ENCODE measurements around the gene FAM98C. TPM values are rescaled to one million over a fixed set of nuclear protein-coding genes. Genes with fewer than 3 reads are reported as not detected.

The FAM98C gene
- total RNA-seq, 1 experiment from 2014 or later, result 18.8 TPM

DNA sequence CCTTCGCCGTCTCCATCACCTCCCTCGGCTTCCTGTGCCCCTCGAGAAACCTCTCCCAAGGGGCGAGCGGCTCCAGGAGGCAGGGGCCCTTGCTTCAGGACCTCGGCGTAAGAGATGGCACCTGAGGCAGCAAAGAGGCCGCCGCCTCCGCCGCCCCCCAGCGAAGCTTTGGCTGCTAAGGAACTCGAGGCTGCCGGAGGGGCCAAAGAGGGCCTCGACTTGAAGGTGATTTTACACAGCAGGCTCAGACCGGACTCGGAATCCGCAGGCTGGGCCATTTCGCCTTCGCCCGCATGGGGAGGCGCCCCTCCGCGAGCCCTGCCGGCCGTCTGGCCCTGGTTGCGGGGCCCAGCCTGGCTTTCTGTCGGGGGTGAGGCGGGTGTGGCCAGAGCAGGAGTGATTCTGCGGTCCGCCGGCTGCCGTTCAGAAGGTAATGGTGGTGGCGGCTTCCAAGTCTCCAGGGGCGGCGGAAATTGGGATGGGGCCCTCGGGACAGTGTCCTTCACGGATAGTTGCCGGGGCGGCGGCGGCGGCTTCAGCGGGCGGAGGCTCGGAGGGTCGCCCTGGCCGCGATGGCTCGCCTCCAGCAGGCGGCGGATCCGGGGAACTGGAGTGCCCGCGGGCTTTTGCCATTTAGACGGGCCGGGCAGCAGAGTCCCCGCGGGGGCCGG is 16.5 kb upstream of the FAM98C start:
- Mint-ChIP-seq H3K27ac (ENCODE audit: low read depth, unreplicated experiment) (no peak overlapping the region), H3K9me3 (ENCODE audit: unreplicated experiment) (no peaks in the 10 kb centered on the region), H3K4me3 (ENCODE audit: unreplicated experiment) (no peak overlapping the region), H3K4me1 (ENCODE audit: insufficient read depth, unreplicated experiment) (peaks cover 16% of the 10 kb centered on the region), H3K36me3 (ENCODE audit: insufficient read depth, unreplicated experiment) (peaks cover 32% of the 10 kb centered on the region), H3K27me3 (ENCODE audit: insufficient read depth, unreplicated experiment) (no peaks in the 10 kb centered on the region)
- BruUV-seq (replicated peaks), result no TSS peak
- ChIA-PET CTCF (no interaction called here), POLR2A (interaction anchor here (1.4 to 4.0 kb wide), 3 partner anchors 9 to 82 kb away, joined by 3 to 46 read pairs (median 4); partner anchors contain the start of genes C19orf33 and PSMD8)
- DNase-seq (ENCODE audit: unreplicated experiment), result no peak
- TF ChIP-seq, protein P1, sequence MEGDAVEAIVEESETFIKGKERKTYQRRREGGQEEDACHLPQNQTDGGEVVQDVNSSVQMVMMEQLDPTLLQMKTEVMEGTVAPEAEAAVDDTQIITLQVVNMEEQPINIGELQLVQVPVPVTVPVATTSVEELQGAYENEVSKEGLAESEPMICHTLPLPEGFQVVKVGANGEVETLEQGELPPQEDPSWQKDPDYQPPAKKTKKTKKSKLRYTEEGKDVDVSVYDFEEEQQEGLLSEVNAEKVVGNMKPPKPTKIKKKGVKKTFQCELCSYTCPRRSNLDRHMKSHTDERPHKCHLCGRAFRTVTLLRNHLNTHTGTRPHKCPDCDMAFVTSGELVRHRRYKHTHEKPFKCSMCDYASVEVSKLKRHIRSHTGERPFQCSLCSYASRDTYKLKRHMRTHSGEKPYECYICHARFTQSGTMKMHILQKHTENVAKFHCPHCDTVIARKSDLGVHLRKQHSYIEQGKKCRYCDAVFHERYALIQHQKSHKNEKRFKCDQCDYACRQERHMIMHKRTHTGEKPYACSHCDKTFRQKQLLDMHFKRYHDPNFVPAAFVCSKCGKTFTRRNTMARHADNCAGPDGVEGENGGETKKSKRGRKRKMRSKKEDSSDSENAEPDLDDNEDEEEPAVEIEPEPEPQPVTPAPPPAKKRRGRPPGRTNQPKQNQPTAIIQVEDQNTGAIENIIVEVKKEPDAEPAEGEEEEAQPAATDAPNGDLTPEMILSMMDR (IDR thresholded peaks at IDR 0.05; ENCODE audit: unreplicated experiment), result no peak
- intact Hi-C loops (cut with micrococcal nuclease), result no loop called here

DNA sequence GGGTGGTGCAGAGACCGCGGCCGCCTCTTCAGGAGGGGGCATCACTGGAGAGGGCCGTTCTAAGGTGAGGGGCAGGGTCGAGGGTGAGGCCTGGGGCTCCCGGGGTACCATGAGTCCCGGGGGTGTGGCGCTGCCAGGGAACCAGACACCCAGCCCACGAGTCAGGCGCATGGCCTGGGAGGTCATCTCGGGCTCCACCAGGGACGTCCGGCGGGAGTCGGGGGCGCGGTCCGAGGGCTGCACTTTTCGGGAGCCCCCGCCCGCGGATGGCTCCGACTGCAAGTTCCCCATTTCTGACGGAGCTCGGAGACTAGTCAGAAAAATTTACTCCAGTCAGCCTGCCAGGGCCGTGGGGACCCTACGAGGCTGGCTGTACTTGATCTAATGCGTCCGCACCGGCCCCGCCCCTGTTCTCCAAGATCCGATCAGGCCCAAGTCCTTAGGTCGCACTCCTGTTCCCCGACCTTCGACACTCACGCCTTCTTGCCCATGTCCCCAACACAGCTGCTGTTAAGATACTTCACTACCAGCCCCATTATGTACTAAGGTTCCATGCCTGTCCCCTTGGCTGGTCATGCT is 15.8 kb upstream of the FAM98C start:
- TF ChIP-seq, protein P1 (IDR thresholded peaks at IDR 0.05; ENCODE audit: unreplicated experiment), result no peak
- H3K4me1 Mint-ChIP-seq (ENCODE audit: insufficient read depth, unreplicated experiment), result peaks cover 16% of the 10 kb centered on the region
- intact Hi-C loops (cut with micrococcal nuclease), result loop anchor here (1.0 kb wide), 1 partner anchor 12 kb away; no protein-coding TSS in a partner anchor
- H3K36me3 Mint-ChIP-seq (ENCODE audit: insufficient read depth, unreplicated experiment), result peaks cover 26% of the 10 kb centered on the region
- H3K27ac Mint-ChIP-seq (ENCODE audit: low read depth, unreplicated experiment), result no peak overlapping the region
- no peak for DNase-seq (ENCODE audit: unreplicated experiment)
- peak overlapping the region; percentile 86 for H3K4me3 Mint-ChIP-seq (ENCODE audit: unreplicated experiment)
- no TSS peak for BruUV-seq (replicated peaks)
- CTCF ChIA-PET, result interaction anchor here (1.6 kb wide), 1 partner anchor 153 kb away, joined by 5 read pairs; no protein-coding TSS in a partner anchor
- no peaks in the 10 kb centered on the region for H3K9me3 Mint-ChIP-seq (ENCODE audit: unreplicated experiment)
- POLR2A ChIA-PET, result interaction anchor here (1.2 to 4.0 kb wide), 6 partner anchors 9 to 1004 kb away, joined by 3 to 46 read pairs (median 4); partner anchors contain the start of genes C19orf33, FAM98C, MED29 and MRPS12
- no peaks in the 10 kb centered on the region for H3K27me3 Mint-ChIP-seq (ENCODE audit: insufficient read depth, unreplicated experiment)

DNA sequence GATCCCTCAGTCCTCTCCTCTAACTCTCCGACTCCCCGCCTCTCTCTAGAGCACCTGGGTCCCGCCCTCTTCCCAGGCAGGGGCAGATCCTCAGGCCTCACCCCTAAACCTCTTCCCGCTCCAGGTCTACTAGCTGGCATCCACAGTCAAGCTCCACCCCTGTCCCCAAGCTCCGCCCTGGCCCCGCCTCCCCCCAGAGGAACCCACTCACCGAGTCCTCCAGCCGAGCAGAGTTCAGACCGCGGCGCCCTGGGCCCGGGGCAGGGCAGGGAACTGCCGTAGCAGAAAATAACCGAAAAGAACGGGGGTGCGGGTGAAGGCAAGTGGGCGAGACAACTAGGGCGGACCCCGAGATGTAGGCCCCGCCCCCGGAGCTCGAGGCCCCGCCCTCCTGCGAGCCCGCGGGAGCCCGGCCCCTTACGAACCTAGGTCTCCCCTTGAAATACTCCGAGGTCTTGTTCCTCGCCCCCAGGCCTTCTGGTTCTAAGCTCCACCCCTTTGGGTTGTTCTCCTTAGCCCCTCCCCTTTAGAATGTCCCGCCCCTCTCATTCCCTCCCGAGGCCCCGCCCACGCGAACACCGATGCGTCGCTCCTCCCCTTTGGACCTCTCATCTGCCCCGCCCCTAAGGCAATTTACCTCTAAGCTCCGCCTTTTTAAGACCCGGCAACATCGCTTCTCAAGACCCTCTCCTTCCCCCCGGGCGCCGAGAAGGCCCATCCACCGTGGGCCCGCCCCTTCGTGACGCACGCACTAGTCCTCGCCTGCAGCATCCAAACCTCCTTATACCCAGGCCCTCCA is 15.1 kb upstream of the FAM98C start, which contains the start of gene GGN:
Gene GGN (minus strand): TSS at position 485 of the 799 bp plus-strand sequence. CDS start 773 bp downstream, outside the sequence.
- peaks cover 16% of the 10 kb centered on the region for H3K4me1 Mint-ChIP-seq (ENCODE audit: insufficient read depth, unreplicated experiment)

More for the DNA sequence above, 15.1 kb upstream of the FAM98C start, which contains the start of gene GGN:
- TF ChIP-seq, protein P1 (IDR thresholded peaks at IDR 0.05; ENCODE audit: unreplicated experiment), result no peak
- CTCF ChIA-PET, result interaction anchor here (0.6 to 1.6 kb wide), 5 partner anchors 89 to 471 kb away, joined by 3 to 5 read pairs (median 4); no protein-coding TSS in a partner anchor
- intact Hi-C loops (cut with micrococcal nuclease), result loop anchor here (1.0 to 2.0 kb wide), 2 partner anchors 12 to 51 kb away; no protein-coding TSS in a partner anchor
- H3K4me3 Mint-ChIP-seq (ENCODE audit: unreplicated experiment), result peak within 1 kb of the TSS; percentile 86
- POLR2A ChIA-PET, result interaction anchor here (0.6 to 4.0 kb wide), 8 partner anchors 10 to 1004 kb away, joined by 3 to 46 read pairs (median 4); partner anchors contain the start of genes C19orf33, FAM98C, MED29 and MRPS12
- H3K9me3 Mint-ChIP-seq (ENCODE audit: unreplicated experiment), result no peaks in the 10 kb centered on the region
- H3K27ac Mint-ChIP-seq (ENCODE audit: low read depth, unreplicated experiment), result no peak within 1 kb of the TSS
- DNase-seq (ENCODE audit: unreplicated experiment), result peak; percentile 97
- no peaks in the 10 kb centered on the region for H3K27me3 Mint-ChIP-seq (ENCODE audit: insufficient read depth, unreplicated experiment)
- no TSS peak for BruUV-seq (replicated peaks)
- peaks cover 20% of the 10 kb centered on the region for H3K36me3 Mint-ChIP-seq (ENCODE audit: insufficient read depth, unreplicated experiment)

Data from MCF 10A (cell line).